CD4-positive, alpha-beta T cell (primary cell): Measurements from ENCODE around the gene PTPRD. TPM values are rescaled to one million over a fixed set of nuclear protein-coding genes. Genes with fewer than 3 reads are reported as not detected.

Experiments
- ATAC-seq: fragments of 200-7000 bp; cut with Tn5 transposase; one replicate; pipeline ENCODE4 v1.10.0; 2022; ENCODE audit warnings: mild to moderate bottlenecking; ENCODE audit not compliant: poor library complexity
- CTCF ChIA-PET: fragments of 350-600 bp; sonication (Branson Sonifier 250); formaldehyde crosslinking; loops from one replicate; lab custom pipeline; 2021; ENCODE audit warnings: antibody characterized with exemption, inconsistent platforms; lab: Charles Lee
- POLR2A ChIA-PET: fragments of 350-600 bp; sonication (Branson Sonifier 250); formaldehyde crosslinking; loops from one replicate; lab custom pipeline; 2021; ENCODE audit warnings: antibody characterized with exemption, inconsistent platforms; lab: Charles Lee
- DNase-seq, 14 experiments: peaks; one replicate each; pipeline ENCODE4 v3.0.0-alpha.2; 2013 to 2020; ENCODE audit warnings: mixed read lengths in 2 of 14
- H3K27ac ChIP-seq, 2 donors: one replicate each; pipeline versions ENCODE4 v1.5.1 to v1.7.0; 2013; ENCODE audit warnings: low read length in 2 of 2, low read depth in 1 of 2, mild to moderate bottlenecking in 1 of 2
- H3K27me3 ChIP-seq, 2 experiments: 1 replicate in 1 of 2; 2 replicates in 1 of 2; pipeline versions ENCODE4 v1.6.1 to v1.7.0; 2013; ENCODE audit warnings: low read length in 2 of 2, control low read depth in 1 of 2, mild to moderate bottlenecking in 1 of 2, moderate library complexity in 1 of 2; ENCODE audit not compliant: insufficient read depth in 2 of 2, control insufficient read depth in 1 of 2
- H3K36me3 ChIP-seq: one replicate; pipeline ENCODE4 v1.6.1; 2013; ENCODE audit warnings: low read length, control low read depth; ENCODE audit not compliant: insufficient read depth
- H3K4me1 ChIP-seq: one replicate; pipeline ENCODE4 v1.6.1; 2013; ENCODE audit warnings: low read length, control low read depth; ENCODE audit not compliant: insufficient read depth
- H3K4me3 ChIP-seq: one replicate; pipeline ENCODE4 v1.5.1; 2013; ENCODE audit warnings: mild to moderate bottlenecking, low read length, moderate library complexity
- H3K9me3 ChIP-seq, 2 experiments: 1 replicate in 1 of 2; 2 replicates in 1 of 2; pipeline versions ENCODE4 v1.6.1 to v1.7.0; 2013; ENCODE audit warnings: low read length in 2 of 2, mild to moderate bottlenecking in 2 of 2, control low read depth in 1 of 2, moderate library complexity in 1 of 2; ENCODE audit not compliant: control insufficient read depth in 1 of 2, insufficient read depth in 1 of 2
- H3K27ac Mint-ChIP-seq: one replicate; pipeline ENCODE4 v1.8.0; 2020; ENCODE audit warnings: mixed read lengths
- H3K27me3 Mint-ChIP-seq: one replicate; pipeline ENCODE4 v1.8.0; 2021; ENCODE audit warnings: mixed read lengths
- H3K36me3 Mint-ChIP-seq: one replicate; pipeline ENCODE4 v1.8.0; 2021; ENCODE audit warnings: low read depth, mixed read lengths
- H3K4me1 Mint-ChIP-seq: one replicate; pipeline ENCODE4 v1.8.0; 2021; ENCODE audit warnings: low read depth, mixed read lengths
- H3K4me3 Mint-ChIP-seq: one replicate; pipeline ENCODE4 v1.8.0; 2020; ENCODE audit warnings: mild to moderate bottlenecking, mixed read lengths
- H3K9me3 Mint-ChIP-seq: one replicate; pipeline ENCODE4 v1.8.0; 2020; ENCODE audit warnings: mixed read lengths
- CTCF ChIP-seq: fragments of 200-600 bp; IDR thresholded peaks from one replicate; pipeline ENCODE4 v1.8.0; 2022; ENCODE audit warnings: antibody characterized with exemption, mild to moderate bottlenecking
- intact Hi-C, 2 experiments: fragments of 100-400 bp; cut with DNase I in 1 of 2; cut with micrococcal nuclease in 1 of 2; formaldehyde crosslinking; loops; one replicate each; pipeline versions ENCODE4 v1.15.1 to v1.9.0; 2023 to 2025; cut with DNase I, micrococcal nuclease
- total RNA-seq, 174 experiments: library from RNA in 2 of 174; stranded (reverse) in 2 of 174; gene quantifications; one replicate each; pipeline ENCODE4 v1.2.3 and lab custom pipeline; 2021 to 2026

PTPRD gene
- total RNA-seq, 2 experiments from 2014 or later = not detected

GRCh38 chr9:10255758-10256157, 357.0 kb downstream of the PTPRD start:
- H3K36me3 ChIP-seq = no peaks in the 10 kb centered on the region
- peaks cover 0 to 11% of the 10 kb centered on the region in 2 experiments for H3K9me3 ChIP-seq
- H3K4me3 ChIP-seq = no peak overlapping the region
- no peaks in the 10 kb centered on the region for H3K4me1 ChIP-seq
- Mint-ChIP-seq H3K27ac (no peak overlapping the region), H3K27me3 (no peaks in the 10 kb centered on the region), H3K36me3 (no peaks in the 10 kb centered on the region), H3K4me1 (no peaks in the 10 kb centered on the region), H3K4me3 (no peak overlapping the region), H3K9me3 (peaks cover 7% of the 10 kb centered on the region)
- H3K27me3 ChIP-seq = no peaks in the 10 kb centered on the region
- POLR2A ChIA-PET = no interaction called here
- ATAC-seq (no peak), DNase-seq (no peak)
- no peak overlapping the region for H3K27ac ChIP-seq
- intact Hi-C loops = no loop called here
- CTCF ChIA-PET = no interaction called here
- no peak for TF ChIP-seq CTCF

GRCh38 chr9:10254338-10254737, 358.5 kb downstream of the PTPRD start:
- no peaks in the 10 kb centered on the region for H3K27me3 ChIP-seq
- Mint-ChIP-seq H3K4me3 (no peak overlapping the region), H3K27me3 (no peaks in the 10 kb centered on the region), H3K4me1 (no peaks in the 10 kb centered on the region), H3K9me3 (peaks cover 4% of the 10 kb centered on the region), H3K27ac (no peak overlapping the region), H3K36me3 (no peaks in the 10 kb centered on the region)
- DNase-seq (no peak), ATAC-seq (no peak)
- peaks cover 0 to 11% of the 10 kb centered on the region in 2 experiments for H3K9me3 ChIP-seq
- no peak overlapping the region for H3K4me3 ChIP-seq
- TF ChIP-seq CTCF = no peak
- no peaks in the 10 kb centered on the region for H3K4me1 ChIP-seq
- ChIA-PET POLR2A (no interaction called here), CTCF (no interaction called here)
- intact Hi-C loops = no loop called here
- H3K36me3 ChIP-seq = no peaks in the 10 kb centered on the region
- H3K27ac ChIP-seq = no peak overlapping the region

- intact Hi-C loops = no loop called here
- Mint-ChIP-seq H3K27me3 (no peaks in the 10 kb centered on the region), H3K4me3 (no peak overlapping the region), H3K36me3 (no peaks in the 10 kb centered on the region), H3K4me1 (no peaks in the 10 kb centered on the region), H3K27ac (no peak overlapping the region), H3K9me3 (peaks cover 4% of the 10 kb centered on the region)
- Histone ChIP-seq H3K27ac (no peak overlapping the region), H3K27me3 (no peaks in the 10 kb centered on the region), H3K36me3 (no peaks in the 10 kb centered on the region), H3K4me3 (no peak overlapping the region), H3K9me3 (peaks cover 0 to 6% of the 10 kb centered on the region in 2 experiments), H3K4me1 (no peaks in the 10 kb centered on the region)
- ChIA-PET POLR2A (no interaction called here), CTCF (no interaction called here)
- no peak for TF ChIP-seq CTCF
- DNase-seq (no peak), ATAC-seq (no peak)
These were observed 359.5 kb downstream of the PTPRD start for GRCh38 chr9:10253341-10253740.
